HL-60 (cell line): Measurements from ENCODE around the gene CHMP4B.

ENCODE experiments used
- POLR2AphosphoS5 ChIP-seq: IDR thresholded peaks from 2 replicates; pipeline ENCODE4 v1.6.1; 2012; ENCODE audit warnings: low read depth
- TF ChIP-seq, protein P1 (sequence below): IDR thresholded peaks from one replicate; pipeline ENCODE4 v1.5.1; 2011; ENCODE audit warnings: low read length, control low read depth, inconsistent platforms; ENCODE audit not compliant: insufficient read depth

DNA sequence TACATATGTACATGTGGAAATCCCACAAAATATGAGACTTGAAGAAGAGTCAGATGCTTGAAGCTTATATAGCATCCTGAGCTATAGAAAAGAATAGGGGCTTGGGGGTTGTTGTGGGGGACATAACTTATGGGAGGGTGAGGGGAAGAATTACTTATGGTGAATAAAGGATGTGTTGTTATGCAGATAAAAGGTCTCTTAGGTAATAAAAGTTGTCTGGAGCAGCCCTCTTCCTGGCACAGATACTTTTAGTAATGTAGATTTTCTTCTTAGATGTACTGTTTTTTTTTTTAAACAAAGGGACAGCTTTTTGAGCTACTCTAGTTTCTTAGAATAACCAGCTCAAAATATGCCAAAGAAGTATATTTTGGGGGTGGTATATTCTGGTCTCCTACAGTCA lies 35.9 kb downstream of the CHMP4B start:
- TF ChIP-seq, protein P1, sequence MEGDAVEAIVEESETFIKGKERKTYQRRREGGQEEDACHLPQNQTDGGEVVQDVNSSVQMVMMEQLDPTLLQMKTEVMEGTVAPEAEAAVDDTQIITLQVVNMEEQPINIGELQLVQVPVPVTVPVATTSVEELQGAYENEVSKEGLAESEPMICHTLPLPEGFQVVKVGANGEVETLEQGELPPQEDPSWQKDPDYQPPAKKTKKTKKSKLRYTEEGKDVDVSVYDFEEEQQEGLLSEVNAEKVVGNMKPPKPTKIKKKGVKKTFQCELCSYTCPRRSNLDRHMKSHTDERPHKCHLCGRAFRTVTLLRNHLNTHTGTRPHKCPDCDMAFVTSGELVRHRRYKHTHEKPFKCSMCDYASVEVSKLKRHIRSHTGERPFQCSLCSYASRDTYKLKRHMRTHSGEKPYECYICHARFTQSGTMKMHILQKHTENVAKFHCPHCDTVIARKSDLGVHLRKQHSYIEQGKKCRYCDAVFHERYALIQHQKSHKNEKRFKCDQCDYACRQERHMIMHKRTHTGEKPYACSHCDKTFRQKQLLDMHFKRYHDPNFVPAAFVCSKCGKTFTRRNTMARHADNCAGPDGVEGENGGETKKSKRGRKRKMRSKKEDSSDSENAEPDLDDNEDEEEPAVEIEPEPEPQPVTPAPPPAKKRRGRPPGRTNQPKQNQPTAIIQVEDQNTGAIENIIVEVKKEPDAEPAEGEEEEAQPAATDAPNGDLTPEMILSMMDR = no peak
- TF ChIP-seq POLR2AphosphoS5 = no peak
